Endodermal cell (in vitro differentiated cells): Measurements from ENCODE around the gene GDF10. TPM values are rescaled to one million over a fixed set of nuclear protein-coding genes. Genes with fewer than 3 reads are reported as not detected.

Experiments used
- DNase-seq: peaks from one replicate; pipeline ENCODE4 v3.0.0-alpha.2; 2017
- H3K27ac ChIP-seq: 2 replicates; pipeline ENCODE4 v1.5.1; 2013; ENCODE audit warnings: mild to moderate bottlenecking, low read depth, low read length, moderate library complexity
- H3K27me3 ChIP-seq: 2 replicates; pipeline ENCODE4 v1.6.1; 2013; ENCODE audit warnings: mild to moderate bottlenecking, low read length, moderate library complexity; ENCODE audit not compliant: insufficient read depth, control insufficient read depth, poor library complexity, severe bottlenecking
- H3K36me3 ChIP-seq: 2 replicates; pipeline ENCODE4 v1.7.0; 2013; ENCODE audit warnings: mild to moderate bottlenecking, low read length, moderate library complexity; ENCODE audit not compliant: control insufficient read depth, insufficient read depth
- H3K4me1 ChIP-seq: one replicate; pipeline ENCODE4 v1.7.0; 2013; ENCODE audit warnings: low read length; ENCODE audit not compliant: control insufficient read depth, insufficient read depth
- H3K4me3 ChIP-seq: 2 replicates; pipeline ENCODE4 v1.5.1; 2013; ENCODE audit warnings: mild to moderate bottlenecking, low read length, moderate library complexity
- H3K9ac ChIP-seq: 2 replicates; pipeline ENCODE4 v1.6.1; 2013; ENCODE audit warnings: mild to moderate bottlenecking, low read length, moderate library complexity; ENCODE audit not compliant: poor library complexity, severe bottlenecking; ENCODE audit errors: extremely low read depth
- H3K9me3 ChIP-seq: 2 replicates; pipeline ENCODE4 v1.6.1; 2013; ENCODE audit warnings: mild to moderate bottlenecking, low read length, moderate library complexity; ENCODE audit not compliant: control insufficient read depth
- H3K27ac Mint-ChIP-seq: 2 replicates; pipeline ENCODE4 v1.8.0; 2020; ENCODE audit warnings: mixed read lengths
- H3K27me3 Mint-ChIP-seq: 2 replicates; pipeline ENCODE4 v1.8.0; 2021; ENCODE audit warnings: mild to moderate bottlenecking, mixed read lengths; ENCODE audit not compliant: insufficient read depth
- H3K36me3 Mint-ChIP-seq: 2 replicates; pipeline ENCODE4 v1.8.0; 2020; ENCODE audit warnings: low read depth, mixed read lengths
- H3K4me1 Mint-ChIP-seq: 2 replicates; pipeline ENCODE4 v1.8.0; 2020; ENCODE audit warnings: mixed read lengths
- H3K4me3 Mint-ChIP-seq: 2 replicates; pipeline ENCODE4 v1.8.0; 2020; ENCODE audit warnings: mild to moderate bottlenecking, moderate library complexity, mixed read lengths
- H3K9me3 Mint-ChIP-seq: 2 replicates; pipeline ENCODE4 v1.8.0; 2020; ENCODE audit warnings: mild to moderate bottlenecking, mixed read lengths
- WGBS, 2 experiments: methylation state at CpG; one replicate each; pipeline versions ENCODE4 v1.1.5 to v1.1.7; 2013; ENCODE audit warnings: missing lambda C conversion rate in 2 of 2, mixed read lengths in 1 of 2; ENCODE audit not compliant: insufficient coverage in 1 of 2, insufficient read length in 1 of 2; 5-methylcytosine and 5-hydroxymethylcytosine counted together
- total RNA-seq, 2 donors: library from RNA; stranded (reverse); fragmentation: NEBNext Ultra II Directional in 1 of 2; extraction: Animal tissue kit (Norgen Biotek cat#: 25700) in 1 of 2; gene quantifications; 2 replicates in 1 of 2; 3 replicates in 1 of 2; pipeline ENCODE4 v1.2.1, GENCODE V29; 2021
- TF ChIP-seq, protein P1 (sequence below): fragments of 200-600 bp; sonication (generic); conservative IDR thresholded peaks from 2 replicates; pipeline ENCODE4 v1.5.0; 2021; ENCODE audit warnings: antibody characterized with exemption, mild to moderate bottlenecking

GDF10 gene
- total RNA-seq, 2 donors from 2014 or later = not detected

DNA sequence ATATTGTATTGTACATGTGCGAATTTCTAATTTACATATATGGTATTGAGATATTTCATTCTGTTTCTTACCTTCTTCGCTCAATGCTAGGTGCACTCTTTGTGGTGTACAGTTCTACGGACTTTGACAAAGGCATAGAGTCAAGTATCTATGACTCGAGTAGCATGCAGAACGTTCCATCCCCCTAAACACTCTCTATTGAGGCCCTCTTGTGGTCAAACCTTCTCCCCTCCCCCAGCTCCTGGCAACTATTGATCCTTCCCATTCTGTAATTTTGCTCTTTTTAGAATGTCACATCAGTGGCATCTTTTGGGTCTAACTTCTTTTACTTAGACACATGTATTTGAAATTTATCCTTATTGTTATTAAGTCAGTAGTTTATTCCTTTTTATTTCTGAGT, 30.7 kb upstream of the GDF10 start:
- DNase-seq = peak; percentile 41
- Histone ChIP-seq H3K27ac (no peak overlapping the region), H3K36me3 (no peaks in the 10 kb centered on the region), H3K27me3 (no peaks in the 10 kb centered on the region), H3K4me3 (no peak overlapping the region), H3K9me3 (peaks cover 3% of the 10 kb centered on the region), H3K9ac (no peak overlapping the region), H3K4me1 (no peaks in the 10 kb centered on the region)
- 60 to 76% methylated on average over 3 to 5 of the region's 5 CpGs for WGBS, 2 experiments
- Mint-ChIP-seq H3K27me3 (peaks cover 3% of the 10 kb centered on the region), H3K27ac (no peak overlapping the region), H3K4me1 (no peaks in the 10 kb centered on the region), H3K4me3 (no peak overlapping the region), H3K9me3 (peaks cover 10% of the 10 kb centered on the region), H3K36me3 (no peaks in the 10 kb centered on the region)
- TF ChIP-seq, protein P1, sequence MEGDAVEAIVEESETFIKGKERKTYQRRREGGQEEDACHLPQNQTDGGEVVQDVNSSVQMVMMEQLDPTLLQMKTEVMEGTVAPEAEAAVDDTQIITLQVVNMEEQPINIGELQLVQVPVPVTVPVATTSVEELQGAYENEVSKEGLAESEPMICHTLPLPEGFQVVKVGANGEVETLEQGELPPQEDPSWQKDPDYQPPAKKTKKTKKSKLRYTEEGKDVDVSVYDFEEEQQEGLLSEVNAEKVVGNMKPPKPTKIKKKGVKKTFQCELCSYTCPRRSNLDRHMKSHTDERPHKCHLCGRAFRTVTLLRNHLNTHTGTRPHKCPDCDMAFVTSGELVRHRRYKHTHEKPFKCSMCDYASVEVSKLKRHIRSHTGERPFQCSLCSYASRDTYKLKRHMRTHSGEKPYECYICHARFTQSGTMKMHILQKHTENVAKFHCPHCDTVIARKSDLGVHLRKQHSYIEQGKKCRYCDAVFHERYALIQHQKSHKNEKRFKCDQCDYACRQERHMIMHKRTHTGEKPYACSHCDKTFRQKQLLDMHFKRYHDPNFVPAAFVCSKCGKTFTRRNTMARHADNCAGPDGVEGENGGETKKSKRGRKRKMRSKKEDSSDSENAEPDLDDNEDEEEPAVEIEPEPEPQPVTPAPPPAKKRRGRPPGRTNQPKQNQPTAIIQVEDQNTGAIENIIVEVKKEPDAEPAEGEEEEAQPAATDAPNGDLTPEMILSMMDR = peak; percentile 74

DNA sequence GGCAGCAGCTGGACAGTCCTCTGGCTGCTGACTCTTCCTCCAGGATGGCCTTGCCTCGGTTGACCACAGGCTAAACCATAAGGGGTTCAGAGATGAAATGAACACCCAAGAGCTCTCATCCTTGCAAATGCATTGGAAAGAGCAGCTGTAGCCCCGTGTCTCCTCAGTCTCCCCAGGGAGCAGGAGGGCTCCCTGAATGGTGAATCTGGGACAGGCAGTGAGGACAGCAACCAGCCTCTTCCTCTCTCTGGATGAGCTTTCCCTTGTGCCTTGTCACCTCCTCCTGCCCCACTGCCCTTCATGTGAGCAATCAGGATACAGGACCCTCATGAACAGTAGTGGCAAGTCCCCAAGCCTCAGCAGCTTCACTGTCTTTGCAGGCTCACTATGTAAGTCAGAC, 23.9 kb upstream of the GDF10 start:
- no peaks in the 10 kb centered on the region for H3K36me3 ChIP-seq
- peaks cover 6% of the 10 kb centered on the region for H3K27me3 Mint-ChIP-seq
- no peaks in the 10 kb centered on the region for H3K36me3 Mint-ChIP-seq
- no peak overlapping the region for H3K27ac ChIP-seq
- no peak for DNase-seq
- H3K4me1 ChIP-seq = no peaks in the 10 kb centered on the region
- H3K9me3 Mint-ChIP-seq = peaks cover 10% of the 10 kb centered on the region
- H3K9me3 ChIP-seq = peaks cover 3% of the 10 kb centered on the region
- no peaks in the 10 kb centered on the region for H3K4me1 Mint-ChIP-seq
- no peak overlapping the region for H3K4me3 Mint-ChIP-seq
- 86 to 93% methylated on average over 2 of the region's 2 CpGs for WGBS, 2 experiments
- no peak overlapping the region for H3K27ac Mint-ChIP-seq
- no peak overlapping the region for H3K9ac ChIP-seq
- no peak overlapping the region for H3K4me3 ChIP-seq
- H3K27me3 ChIP-seq = no peaks in the 10 kb centered on the region
- TF ChIP-seq, protein P1 = no peak

DNA sequence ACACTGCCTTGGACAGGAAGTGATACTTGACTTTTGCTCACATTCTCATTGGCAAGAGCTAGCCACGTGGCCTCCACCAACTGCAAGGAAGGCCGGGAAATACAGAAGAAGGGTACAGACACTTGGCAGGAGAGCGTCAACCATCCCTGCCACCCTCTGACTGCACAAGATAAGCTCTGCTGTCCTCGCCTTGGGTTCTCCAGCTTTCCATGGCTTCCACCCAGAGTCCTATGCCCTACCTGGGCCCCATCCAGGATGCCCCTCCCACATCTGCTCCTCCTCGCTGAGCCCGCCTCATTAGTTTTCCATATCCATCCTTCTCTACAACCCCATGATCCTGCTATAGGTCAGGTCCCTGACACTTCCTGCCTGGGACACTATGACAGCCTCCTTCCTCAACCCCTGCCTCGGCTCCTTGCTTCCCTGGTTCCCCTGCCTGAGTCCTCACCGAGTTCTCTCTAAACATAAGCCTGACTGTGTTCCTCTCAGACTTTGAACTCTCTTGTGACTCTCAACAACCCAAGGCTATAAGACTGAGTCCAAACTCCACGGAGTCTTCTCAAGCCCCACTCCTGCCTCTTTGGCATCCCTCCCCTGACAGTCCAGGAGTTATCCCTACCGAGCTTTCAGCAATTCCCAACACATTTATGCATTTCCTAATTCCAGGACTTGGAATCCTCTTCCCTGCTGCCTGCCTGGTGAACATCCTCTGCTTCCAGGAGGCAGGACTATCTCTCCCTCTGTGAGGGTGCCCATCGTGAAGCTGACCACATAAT, 23.2 kb upstream of the GDF10 start:
- no peak overlapping the region for H3K27ac ChIP-seq
- no peaks in the 10 kb centered on the region for H3K4me1 Mint-ChIP-seq
- peaks cover 6% of the 10 kb centered on the region for H3K27me3 Mint-ChIP-seq
- no peak overlapping the region for H3K27ac Mint-ChIP-seq
- peak; percentile 14 for DNase-seq
- H3K4me3 Mint-ChIP-seq = no peak overlapping the region
- H3K4me1 ChIP-seq = no peaks in the 10 kb centered on the region
- 90 to 94% methylated on average over 9 to 11 of the region's 11 CpGs for whole genome bisulfite sequencing, 2 experiments
- H3K9me3 Mint-ChIP-seq = peaks cover 10% of the 10 kb centered on the region
- no peaks in the 10 kb centered on the region for H3K36me3 Mint-ChIP-seq
- H3K4me3 ChIP-seq = no peak overlapping the region
- no peak overlapping the region for H3K9ac ChIP-seq
- no peaks in the 10 kb centered on the region for H3K36me3 ChIP-seq
- TF ChIP-seq, protein P1 = no peak
- H3K9me3 ChIP-seq = peaks cover 3% of the 10 kb centered on the region
- no peaks in the 10 kb centered on the region for H3K27me3 ChIP-seq
